ENCODE measurements around the gene ELP5.

DNA sequence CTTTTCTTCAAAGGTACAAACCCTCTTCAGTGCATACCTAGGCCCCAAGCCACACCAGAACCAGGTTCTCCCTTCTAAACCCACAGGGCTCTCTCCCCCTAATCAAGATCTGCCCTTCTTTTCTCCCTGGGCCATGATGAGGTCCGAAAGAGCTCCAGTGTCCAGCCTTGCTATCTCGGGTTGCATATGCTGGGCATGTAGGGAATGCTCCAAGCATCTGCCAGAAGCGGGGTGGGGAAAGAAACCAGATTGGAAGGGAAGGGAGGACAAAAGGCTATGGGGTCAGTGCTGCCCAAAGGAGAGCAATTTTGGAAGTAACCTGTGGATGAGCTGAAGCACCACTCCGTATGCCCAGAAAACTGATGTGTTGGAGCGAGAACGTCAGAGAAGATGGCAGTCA lies 2.8 kb upstream of the ELP5 start:
- TF ChIP-seq, protein P1, sequence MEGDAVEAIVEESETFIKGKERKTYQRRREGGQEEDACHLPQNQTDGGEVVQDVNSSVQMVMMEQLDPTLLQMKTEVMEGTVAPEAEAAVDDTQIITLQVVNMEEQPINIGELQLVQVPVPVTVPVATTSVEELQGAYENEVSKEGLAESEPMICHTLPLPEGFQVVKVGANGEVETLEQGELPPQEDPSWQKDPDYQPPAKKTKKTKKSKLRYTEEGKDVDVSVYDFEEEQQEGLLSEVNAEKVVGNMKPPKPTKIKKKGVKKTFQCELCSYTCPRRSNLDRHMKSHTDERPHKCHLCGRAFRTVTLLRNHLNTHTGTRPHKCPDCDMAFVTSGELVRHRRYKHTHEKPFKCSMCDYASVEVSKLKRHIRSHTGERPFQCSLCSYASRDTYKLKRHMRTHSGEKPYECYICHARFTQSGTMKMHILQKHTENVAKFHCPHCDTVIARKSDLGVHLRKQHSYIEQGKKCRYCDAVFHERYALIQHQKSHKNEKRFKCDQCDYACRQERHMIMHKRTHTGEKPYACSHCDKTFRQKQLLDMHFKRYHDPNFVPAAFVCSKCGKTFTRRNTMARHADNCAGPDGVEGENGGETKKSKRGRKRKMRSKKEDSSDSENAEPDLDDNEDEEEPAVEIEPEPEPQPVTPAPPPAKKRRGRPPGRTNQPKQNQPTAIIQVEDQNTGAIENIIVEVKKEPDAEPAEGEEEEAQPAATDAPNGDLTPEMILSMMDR (conservative IDR thresholded peaks at IDR 0.05 in 1 of 2, IDR thresholded peaks at IDR 0.05 in 1 of 2; ENCODE audit: low read depth in 1 of 2, low read length in 2 of 2) = no peak
- no peak for TF ChIP-seq EZH2 (IDR thresholded peaks at IDR 0.05; ENCODE audit: low read length, missing control alignments)

Data from fibroblast of lung (primary cell).